Neural cell (in vitro differentiated cells): Measurements from ENCODE around the gene PLSCR4.

ENCODE experiments used
- CTCF ChIP-seq: fragments of 450-650 bp; IDR thresholded peaks from 2 replicates; pipeline ENCODE4 v1.5.1; 2014; ENCODE audit warnings: antibody characterized with exemption, mild to moderate bottlenecking, moderate library complexity; ENCODE audit not compliant: poor library complexity, severe bottlenecking
- EZH2 ChIP-seq: fragments of 200-600, 300-800 bp; shearing (Covaris generic), sonication (generic); IDR thresholded peaks from 2 replicates; pipeline ENCODE4 v1.6.1; 2014; ENCODE audit warnings: antibody characterized with exemption, low read length, borderline replicate concordance, mild to moderate bottlenecking; ENCODE audit not compliant: insufficient read depth, poor library complexity, severe bottlenecking

- TF ChIP-seq CTCF (no peak), EZH2 (no peak)
Measured at GRCh38 chr3:146279013-146279412, 28.1 kb upstream of the PLSCR4 start.
